A549 (cell line): ENCODE data around the gene HSH2D. TPM values are rescaled to one million over a fixed set of nuclear protein-coding genes. Genes with fewer than 3 reads are reported as not detected.
A peak's percentile ranks its signal among the peaks of the same experiment; 100 is the strongest.

ENCODE experiments used
- ATAC-seq, 2 experiments: fragments of 200-7000 bp in 1 of 2; fragments of >200 bp in 1 of 2; cut with Nextera tagmentation in 1 of 2; cut with Tn5 transposase in 1 of 2; 3 replicates each; pipeline versions ENCODE4 v1.8.0 to v1.9.1; 2018 to 2020; ENCODE audit warnings: mild to moderate bottlenecking in 1 of 2, moderate library complexity in 1 of 2
- CTCF ChIA-PET: fragments of 300-600 bp; sonication (Branson Sonifier 250); formaldehyde crosslinking; extraction: SDS; loops from one replicate; lab custom pipeline; 2021; ENCODE audit warnings: antibody characterized with exemption, inconsistent platforms; lab: Yijun Ruan, JAX
- POLR2A ChIA-PET: fragments of 350-600 bp; formaldehyde crosslinking; extraction: SDS; loops from one replicate; lab custom pipeline; 2021; ENCODE audit warnings: antibody characterized with exemption, inconsistent platforms; lab: Yijun Ruan, JAX
- DNase-seq, 2 experiments: peaks; one replicate each; pipeline versions ENCODE4 v3.0.0 to v3.0.0-alpha.2; 2011 to 2016; ENCODE audit warnings: low read depth in 1 of 2, low spot score in 1 of 2
- FAIRE-seq: peaks from 2 replicates; lab custom pipeline; 2011; peaks lifted over from hg19 to GRCh38; lab: Jason Lieb, UNC
- H3K27ac ChIP-seq, 2 experiments: fragments of >200 bp; sonication (Bioruptor Twin); formaldehyde crosslinking; 3 replicates each; pipeline ENCODE4 v1.5.1; 2016 to 2017
- H3K4me1 ChIP-seq: fragments of >200 bp; sonication (Bioruptor Twin); formaldehyde crosslinking; 3 replicates; pipeline ENCODE4 v1.6.1; 2016
- H3K4me2 ChIP-seq: fragments of >200 bp; sonication (Bioruptor Twin); formaldehyde crosslinking; 3 replicates; pipeline ENCODE4 v1.6.1; 2016
- H3K4me3 ChIP-seq: fragments of >200 bp; sonication (Bioruptor Twin); formaldehyde crosslinking; 3 replicates; pipeline ENCODE4 v1.5.1; 2016
- H3K9me3 ChIP-seq: fragments of >200 bp; sonication (Bioruptor Twin); formaldehyde crosslinking; 3 replicates; pipeline ENCODE4 v1.6.1; 2016
- BCL3 ChIP-seq: fragments of >200 bp; sonication (Bioruptor Twin); formaldehyde crosslinking; IDR thresholded peaks from 3 replicates; pipeline ENCODE4 v1.6.1; 2016
- BHLHE40 ChIP-seq: IDR thresholded peaks from 2 replicates; pipeline ENCODE4 v1.6.1; 2012; ENCODE audit warnings: low read depth, low read length, inconsistent platforms
- CEBPB ChIP-seq, 2 experiments: fragments of >200 bp in 1 of 2; sonication (Bioruptor Twin) in 1 of 2; formaldehyde crosslinking in 1 of 2; IDR thresholded peaks; 2 replicates each; pipeline ENCODE4 v1.6.1; 2012 to 2016
- CHD2 ChIP-seq: fragments of 150-350 bp; IDR thresholded peaks from 2 replicates; pipeline ENCODE4 v1.6.1; 2014; ENCODE audit warnings: low read length; ENCODE audit not compliant: partially characterized antibody
- E2F6 ChIP-seq: IDR thresholded peaks from 2 replicates; pipeline ENCODE4 v1.6.1; 2012; ENCODE audit warnings: low read depth, borderline replicate concordance
- FOXS1 ChIP-seq: fragments of 250-450 bp; sonication (Bioruptor Pico); IDR thresholded peaks from 2 replicates; pipeline ENCODE4 v1.5.0; 2020; ENCODE audit warnings: mild to moderate bottlenecking, moderate library complexity
- HES2 ChIP-seq: fragments of >200 bp; sonication (Bioruptor Twin); formaldehyde crosslinking; IDR thresholded peaks from 2 replicates; pipeline ENCODE4 v1.6.1; 2016
- HEYL ChIP-seq: fragments of 250-450 bp; sonication (Bioruptor Pico); IDR thresholded peaks from 2 replicates; pipeline ENCODE4 v1.8.0; 2021; ENCODE audit warnings: mild to moderate bottlenecking, moderate library complexity
- HMGXB4 ChIP-seq: fragments of 250-450 bp; sonication (Bioruptor Pico); IDR thresholded peaks from 2 replicates; pipeline ENCODE4 v1.5.0; 2021; ENCODE audit warnings: mild to moderate bottlenecking, moderate library complexity, borderline replicate concordance
- HOXA7 ChIP-seq: fragments of 250-450 bp; sonication (Bioruptor Pico); IDR thresholded peaks from 2 replicates; pipeline ENCODE4 v1.5.0; 2020; ENCODE audit warnings: mild to moderate bottlenecking, moderate library complexity
- HOXB13 ChIP-seq: fragments of 250-450 bp; sonication (Bioruptor Pico); IDR thresholded peaks from 2 replicates; pipeline ENCODE4 v1.5.0; 2020; ENCODE audit warnings: low read depth, mild to moderate bottlenecking, moderate library complexity
- JUN ChIP-seq, 2 experiments: fragments of >200 bp; sonication (Bioruptor Twin); formaldehyde crosslinking; IDR thresholded peaks; 2 replicates in 1 of 2; 3 replicates in 1 of 2; pipeline ENCODE4 v1.6.1; 2016 to 2017
- KDM1A ChIP-seq: fragments of 200-600 bp; sonication (generic); IDR thresholded peaks from 2 replicates; pipeline ENCODE4 v1.6.1; 2016; ENCODE audit warnings: low read depth, mild to moderate bottlenecking
- MAFK ChIP-seq: fragments of 450-650 bp; IDR thresholded peaks from 2 replicates; pipeline ENCODE4 v1.6.1; 2014; ENCODE audit not compliant: partially characterized antibody
- MAZ ChIP-seq: fragments of 150-350 bp; IDR thresholded peaks from 2 replicates; pipeline ENCODE4 v1.6.1; 2014; ENCODE audit warnings: antibody characterized with exemption, low read depth, low read length, borderline replicate concordance
- MYC ChIP-seq: IDR thresholded peaks from 2 replicates; pipeline ENCODE4 v1.6.1; 2012; ENCODE audit warnings: mild to moderate bottlenecking, inconsistent platforms, low read length, improper control_type of control experiment, borderline replicate concordance
- NFE2L2 ChIP-seq: fragments of 150-350 bp; conservative IDR thresholded peaks from 2 replicates; pipeline ENCODE4 v1.6.1; 2014; ENCODE audit warnings: low read length
- NPAS2 ChIP-seq: fragments of 250-450 bp; sonication (Bioruptor Pico); IDR thresholded peaks from 2 replicates; pipeline ENCODE4 v1.8.0; 2022; ENCODE audit warnings: mild to moderate bottlenecking, moderate library complexity, borderline replicate concordance
- PBX3 ChIP-seq: IDR thresholded peaks from 2 replicates; pipeline ENCODE4 v1.6.1; 2012
- RAD21 ChIP-seq, 2 experiments: fragments of >200 bp in 1 of 2; sonication (Bioruptor Twin) in 1 of 2; formaldehyde crosslinking in 1 of 2; IDR thresholded peaks in 1 of 2; conservative IDR thresholded peaks in 1 of 2; 2 replicates in 1 of 2; 3 replicates in 1 of 2; pipeline ENCODE4 v1.6.1; 2012 to 2018; ENCODE audit warnings: inconsistent platforms in 1 of 2
- RFX5 ChIP-seq: fragments of 450-650 bp; IDR thresholded peaks from 2 replicates; pipeline ENCODE4 v1.7.1; 2014; ENCODE audit warnings: antibody characterized with exemption, mild to moderate bottlenecking, moderate library complexity
- ZC3H11A ChIP-seq: fragments of 450-650 bp; IDR thresholded peaks from 2 replicates; pipeline ENCODE4 v1.6.1; 2014; ENCODE audit warnings: antibody characterized with exemption, mild to moderate bottlenecking
- ZNF302 ChIP-seq: fragments of 250-450 bp; sonication (Bioruptor Pico); IDR thresholded peaks from 2 replicates; pipeline ENCODE4 v1.9.0; 2021; ENCODE audit warnings: inconsistent platforms, mild to moderate bottlenecking, moderate library complexity
- WGBS: methylation state at CpG from one replicate; pipeline ENCODE4 v1.1.6; 2017; ENCODE audit errors: missing lambda C conversion rate; 5-methylcytosine and 5-hydroxymethylcytosine counted together
- polyA plus RNA-seq, 4 experiments: library from polyadenylated mRNA; depleted of rRNA in 3 of 4; stranded (reverse); fragments of >200 nt; fragmentation: RNase III in 1 of 4; extraction: RNeasy Plus Mini Kit Qiagen cat#74134 plus additional on column Dnase treatment in 1 of 4; gene quantifications; 2 replicates in 3 of 4; 3 replicates in 1 of 4; pipeline ENCODE4 v1.2.3, GENCODE V29; 2011 to 2017

Gene HSH2D
- polyA plus RNA-seq, 2 of the 4 experiments (the other 2 are of a cell fraction) = 0.05 TPM; not detected in 1

- ATAC-seq (no peak), FAIRE-seq (no peak), DNase-seq (no peak)
- Histone ChIP-seq H3K4me2 (no peak overlapping the region), H3K4me1 (0 out of 3 replicates have a peak, but pooled peaks cover 4% of the 10 kb centered on the region), H3K27ac (no peak overlapping the region), H3K4me3 (no peak overlapping the region), H3K9me3 (no peaks in the 10 kb centered on the region)
- WGBS = 94% methylated on average over 10 of the region's 10 CpGs
- POLR2A ChIA-PET = no interaction called here
- TF ChIP-seq MYC (no peak), HEYL (no peak), E2F6 (no peak), HOXA7 (CRISPR knock-in tag) (no peak)
- TF ChIP-seq, all 56 proteins: peak for 0
- CTCF ChIA-PET = no interaction called here
Observed at GRCh38 chr19:16190736-16191135, 47.3 kb downstream of the HSH2D start.

GRCh38 chr19:16191216-16191908 is 47.9 kb downstream of the HSH2D start:
- DNase-seq (no peak), ATAC-seq (peak; percentile 52 to 54; a peak in 5 of 6 replicates), FAIRE-seq (no peak)
- 73% methylated on average over 7 of the region's 16 CpGs for WGBS
- Histone ChIP-seq H3K4me3 (no peak overlapping the region), H3K4me1 (peaks cover 7% of the 10 kb centered on the region; the same call in 1 of the 3 replicates), H3K4me2 (no peak overlapping the region), H3K9me3 (no peaks in the 10 kb centered on the region), H3K27ac (no peak overlapping the region)
- POLR2A ChIA-PET = no interaction called here
- CTCF ChIA-PET = no interaction called here
- no peak for TF ChIP-seq NPAS2 (CRISPR knock-in tag)
- no peak for TF ChIP-seq BHLHE40
- TF ChIP-seq CEBPB (IDR thresholded peaks at IDR 0.05) = no peak
- TF ChIP-seq PBX3 = no peak
- TF ChIP-seq HEYL = no peak
- TF ChIP-seq MAFK = no peak
- no peak for TF ChIP-seq MAZ
- no peak for TF ChIP-seq FOXS1 (CRISPR knock-in tag)
- no peak for TF ChIP-seq ZC3H11A
- no peak for TF ChIP-seq KDM1A
- no peak for TF ChIP-seq HMGXB4 (CRISPR knock-in tag)
- no peak for TF ChIP-seq CHD2
- no peak for TF ChIP-seq NFE2L2
- no peak for TF ChIP-seq BCL3

- Histone ChIP-seq H3K27ac (no peak overlapping the region), H3K4me1 (peaks cover 10% of the 10 kb centered on the region; the same call in 1 of the 3 replicates), H3K9me3 (no peaks in the 10 kb centered on the region), H3K4me3 (no peak overlapping the region), H3K4me2 (no peak overlapping the region)
- POLR2A ChIA-PET = no interaction called here
- no peak for DNase-seq
- no peak for ATAC-seq
- CTCF ChIA-PET = interaction anchor here (1.2 to 1.6 kb wide), 2 partner anchors 11 to 152 kb away, joined by 4 to 6 read pairs; no protein-coding TSS in a partner anchor
- FAIRE-seq = no peak
- 96% methylated on average over 10 of the region's 10 CpGs for WGBS
- TF ChIP-seq HOXB13 (no peak), JUN (IDR thresholded peaks at IDR 0.05) (no peak), ZNF302 (CRISPR knock-in tag) (no peak), RAD21 (conservative IDR thresholded peaks at IDR 0.05 in 1 of 2, IDR thresholded peaks at IDR 0.05 in 1 of 2) (no peak), RFX5 (no peak), HES2 (no peak)
Observed at GRCh38 chr19:16193466-16193865, 50.0 kb downstream of the HSH2D start.
